Retinal pigment epithelial cell (primary cell): ENCODE data around the gene TM2D1.
A peak's percentile ranks its signal among the peaks of the same experiment; 100 is the strongest.

Experiments
- DNase-seq: peaks from one replicate; pipeline ENCODE4 v3.0.0-alpha.2; 2010; ENCODE audit warnings: low read depth
- H3K4me3 ChIP-seq: 2 replicates; pipeline ENCODE4 v1.5.1; 2011; ENCODE audit warnings: mild to moderate bottlenecking, low read length, control low read depth, moderate library complexity
- CTCF ChIP-seq: conservative IDR thresholded peaks from 2 replicates; pipeline ENCODE4 v1.5.1; 2011; ENCODE audit warnings: low read depth, low read length, control low read depth, inconsistent platforms

Gene TM2D1

GRCh38 chr1:61641578-61642336 is 83.2 kb downstream of the TM2D1 start:
- TF ChIP-seq CTCF = peak; percentile 76
- DNase-seq = no peak
- no peak overlapping the region for H3K4me3 ChIP-seq

GRCh38 chr1:61640531-61641530 is 84.1 kb downstream of the TM2D1 start:
- H3K4me3 ChIP-seq = no peak overlapping the region
- DNase-seq = no peak
- TF ChIP-seq CTCF = no peak

GRCh38 chr1:61639608-61640336 is 85.2 kb downstream of the TM2D1 start:
- no peak for DNase-seq
- H3K4me3 ChIP-seq = no peak overlapping the region
- TF ChIP-seq CTCF = no peak

DNA sequence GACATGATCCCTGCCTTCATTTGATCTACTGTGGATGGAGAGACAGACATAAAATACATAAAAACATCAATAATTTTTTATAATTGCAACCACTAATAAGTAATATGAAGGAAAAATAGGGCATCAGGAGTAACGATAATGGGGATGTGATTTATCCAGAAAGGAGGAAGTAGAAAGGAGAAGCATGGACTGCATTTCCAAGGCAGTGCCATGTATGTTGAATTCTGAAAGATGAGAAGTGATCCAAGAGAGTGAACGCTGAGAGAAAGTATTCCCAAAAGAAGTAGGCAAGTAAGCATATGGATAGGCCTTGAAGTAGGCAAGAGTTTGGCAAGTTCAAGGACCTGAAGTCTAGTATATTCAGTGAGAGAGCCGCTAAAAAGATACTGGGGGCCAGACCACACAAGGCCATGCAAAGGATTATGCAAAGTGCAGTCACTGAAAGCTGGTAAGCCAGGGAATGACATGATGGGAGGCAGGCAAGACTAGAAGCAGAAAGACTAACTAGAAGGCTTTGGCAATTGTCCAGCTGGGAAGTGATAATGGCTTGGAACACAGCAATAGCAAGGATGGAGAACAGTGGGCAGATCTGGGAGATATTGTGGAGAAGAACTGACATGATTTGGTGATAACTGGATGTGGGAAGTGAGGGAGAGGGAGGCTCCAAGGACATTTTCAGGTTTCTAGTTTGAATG is 85.9 kb downstream of the TM2D1 start:
- no peak for DNase-seq
- H3K4me3 ChIP-seq = no peak overlapping the region
- TF ChIP-seq CTCF = no peak

DNA sequence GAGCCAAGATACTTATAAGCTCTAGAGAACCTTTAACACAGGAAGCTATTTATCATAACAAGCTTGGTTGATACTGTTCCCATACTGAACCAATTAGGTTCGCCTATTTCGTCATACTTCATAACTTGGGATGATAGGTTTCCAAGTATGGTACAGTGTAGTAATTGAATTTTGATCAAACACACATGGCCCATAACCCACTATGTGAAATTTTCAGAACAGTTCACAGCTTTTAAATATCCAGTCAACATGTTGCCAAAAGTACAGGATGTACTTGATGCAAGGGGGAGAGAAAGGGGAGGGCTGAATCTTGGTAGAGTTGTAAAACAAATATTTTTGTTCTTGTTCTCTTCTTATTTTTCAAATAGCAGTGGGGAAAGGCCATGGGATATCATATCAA is 86.6 kb downstream of the TM2D1 start:
- no peak for TF ChIP-seq CTCF
- no peak for DNase-seq
- H3K4me3 ChIP-seq = no peak overlapping the region

GRCh38 chr1:61637470-61637869 is 87.5 kb downstream of the TM2D1 start:
- DNase-seq = no peak
- TF ChIP-seq CTCF = no peak
- no peak overlapping the region for H3K4me3 ChIP-seq
